Right cardiac atrium (tissue), 5 donors: ENCODE data around the gene NUP62. TPM values are rescaled to one million over a fixed set of nuclear protein-coding genes. Genes with fewer than 3 reads are reported as not detected.
"Not testable (repeated sequence)": the region's sequence is repeated elsewhere in the genome, so short reads cannot be mapped to it uniquely, and the experiment has no call there.

Experiments used
- ATAC-seq, 2 donors: fragments of 200-7000 bp; cut with Tn5 transposase; one replicate each; pipeline versions ENCODE4 v1.8.0 to v1.9.1; 2020; ENCODE audit warnings: moderate library complexity in 2 of 2, mild to moderate bottlenecking in 1 of 2
- DNase-seq, 3 donors: peaks; one replicate each; pipeline ENCODE4 v3.0.0-alpha.2; 2020
- H3K27ac ChIP-seq: one replicate; pipeline ENCODE4 v1.5.1; 2013; ENCODE audit warnings: mild to moderate bottlenecking, low read length, control low read depth, moderate library complexity
- H3K27me3 ChIP-seq: one replicate; pipeline ENCODE4 v1.6.1; 2013; ENCODE audit not compliant: control insufficient read depth, insufficient read depth
- H3K4me1 ChIP-seq: one replicate; pipeline ENCODE4 v1.6.1; 2013; ENCODE audit warnings: low read length; ENCODE audit not compliant: control insufficient read depth, insufficient read depth
- H3K4me3 ChIP-seq: one replicate; pipeline ENCODE4 v1.5.1; 2013; ENCODE audit warnings: low read length, control low read depth
- H3K9me3 ChIP-seq: one replicate; pipeline ENCODE4 v1.6.1; 2013; ENCODE audit warnings: low read length; ENCODE audit not compliant: control insufficient read depth
- WGBS: extraction: QIAGEN DNeasy Blood & Tissue Kit; methylation state at CpG from one replicate; pipeline ENCODE4 v1.1.7; 2013; 5-methylcytosine and 5-hydroxymethylcytosine counted together
- intact Hi-C, 4 donors: fragments of 100-400 bp; cut with DNase I; formaldehyde crosslinking; loops; one replicate each; pipeline versions ENCODE4 v1.11.0 to v1.14.0; 2022 to 2023
- polyA plus RNA-seq: library from polyadenylated mRNA; stranded (reverse); fragments of 200-250 nt; gene quantifications from one replicate; pipeline ENCODE4 v1.2.3, GENCODE V29; 2013
- total RNA-seq, 4 donors: library from RNA; stranded (reverse); fragmentation: NEBNext Ultra II Directional; extraction: Animal tissue kit (Norgen Biotek cat#: 25700); gene quantifications; one replicate each; pipeline ENCODE4 v1.2.1, GENCODE V29; 2021
- donor health status: healthy with polysubstance abuse.
- donor health status: DM: no; HTN: yes; CAD: no.
- donor health status: DM: no; HTN: no; CAD: no.
- donor health status: DM: no; HTN: yes; CAD: no; lungs with severe emphysema.
- donor health status: DM: yes; HTN: yes; CAD: no.

The NUP62 gene
- total and polyA plus RNA-seq, 5 donors: 19.9 to 34.0 (median 29.2) TPM

DNA sequence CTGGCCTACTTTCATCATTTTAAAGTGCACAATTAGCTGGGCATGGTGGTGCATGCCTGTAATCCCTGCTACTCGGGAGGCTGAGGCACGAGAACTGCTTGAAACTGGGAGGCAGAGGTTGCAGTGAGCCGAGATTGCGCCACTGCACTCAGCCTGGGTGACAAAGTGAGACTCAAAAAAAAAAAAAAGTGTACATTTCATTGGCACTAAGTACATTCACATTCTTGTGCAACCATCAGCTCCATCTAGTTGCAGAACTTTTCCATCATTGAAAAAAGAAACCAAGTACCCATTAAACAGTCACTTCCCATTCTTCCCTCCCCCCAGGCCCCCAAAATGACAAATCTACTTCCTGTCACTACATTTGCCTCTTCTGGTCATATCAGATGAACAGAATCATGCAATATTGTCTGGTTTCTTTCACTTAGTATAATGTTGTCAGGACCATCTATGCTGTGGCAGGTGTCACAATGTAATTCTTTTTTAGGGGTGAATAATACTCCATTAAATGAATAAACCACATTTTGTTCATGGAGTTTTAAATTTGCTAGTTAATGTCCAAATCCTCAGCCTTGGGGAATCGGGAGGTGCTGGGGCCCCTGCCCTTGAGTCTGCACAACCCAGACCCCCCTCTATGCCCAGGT, 39.1 kb upstream of the NUP62 start:
- WGBS: 73% methylated on average over 5 of the region's 5 CpGs
- no peak overlapping the region for H3K27ac ChIP-seq
- DNase-seq (peak in 1 of 3 donors; percentile 67), ATAC-seq (no peak)
- H3K9me3 ChIP-seq: no peaks in the 10 kb centered on the region
- no peaks in the 10 kb centered on the region for H3K4me1 ChIP-seq
- no peak overlapping the region for H3K4me3 ChIP-seq
- no peaks in the 10 kb centered on the region for H3K27me3 ChIP-seq
- intact Hi-C loops: no loop called here

DNA sequence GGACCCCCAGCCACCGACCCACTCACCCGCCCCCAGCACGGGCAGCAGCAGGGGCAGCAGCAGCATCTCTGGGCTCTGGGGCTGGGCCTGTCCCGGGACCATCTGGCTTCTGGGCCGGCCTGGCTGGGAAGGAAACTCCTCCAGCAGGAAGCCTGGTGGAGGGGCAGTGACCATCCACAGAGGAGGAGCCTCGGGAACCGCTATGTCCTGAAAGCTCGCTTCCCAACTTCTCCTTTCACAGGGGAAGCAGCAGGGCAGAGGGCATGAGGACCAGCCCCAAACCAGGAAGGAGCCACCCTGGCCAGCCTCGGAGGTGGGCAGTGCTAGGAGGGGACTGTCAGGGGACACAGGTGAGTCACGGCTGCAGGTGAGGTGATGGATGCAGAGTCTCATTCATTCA, 31.7 kb upstream of the NUP62 start, which contains the start of gene SIGLEC11:
SIGLEC11 (minus strand) TSS at position 193 of the 400 bp plus-strand sequence; CDS start at position 102, 91 bp downstream.
- H3K27me3 ChIP-seq, H3K9me3 ChIP-seq, H3K4me1 ChIP-seq, H3K27ac ChIP-seq, H3K4me3 ChIP-seq, intact Hi-C loops, DNase-seq: not testable (repeated sequence)
- 40% methylated on average over 6 of the region's 10 CpGs for WGBS
- ATAC-seq: peak; percentile 47 to 53

DNA sequence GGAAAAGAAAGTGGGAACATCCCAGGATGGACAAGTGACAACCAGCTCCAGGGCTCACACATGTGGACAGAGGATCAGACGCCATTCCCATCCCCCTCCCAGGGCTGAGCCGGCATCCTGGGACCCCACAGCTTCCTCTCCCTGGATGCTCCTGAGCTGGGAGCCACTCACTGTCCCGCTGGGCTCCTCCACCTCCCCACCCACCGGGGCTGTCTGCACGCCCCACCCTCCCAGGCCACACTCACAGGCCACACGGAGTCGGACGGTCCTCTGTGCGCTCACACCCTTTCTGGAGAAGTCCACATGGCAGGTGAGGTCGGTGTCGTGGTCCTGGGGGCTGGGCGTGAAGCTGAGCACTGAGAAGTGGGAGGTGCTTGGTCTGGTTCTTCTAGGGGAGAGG, 30.6 kb upstream of the NUP62 start:
- H3K27ac ChIP-seq, H3K4me1 ChIP-seq, H3K9me3 ChIP-seq, intact Hi-C loops, DNase-seq, H3K4me3 ChIP-seq, H3K27me3 ChIP-seq: not testable (repeated sequence)
- peak in 1 of 2 donors; percentile 53 for ATAC-seq
- no CpG with 5 or more reads among the region's 12 CpGs for WGBS

DNA sequence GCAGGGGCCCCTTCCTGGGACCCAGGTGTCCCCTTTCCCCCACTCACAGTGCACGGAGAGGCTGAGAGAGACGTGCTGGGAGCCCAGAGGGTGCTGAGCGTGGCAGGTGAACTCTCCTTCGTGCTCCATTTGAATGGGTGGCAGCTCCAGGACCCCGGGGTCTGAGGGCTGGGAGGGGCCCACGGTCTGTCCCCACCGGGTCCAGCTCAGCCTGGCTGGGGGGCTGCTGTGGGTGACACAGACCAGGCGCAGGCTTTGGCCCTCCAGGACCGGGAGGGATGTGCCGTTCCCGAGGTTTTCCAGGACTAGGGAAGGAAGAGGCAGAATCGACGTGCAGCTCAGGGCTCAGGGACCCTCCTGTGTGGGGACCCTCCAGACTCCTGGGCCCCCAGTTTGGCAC, 29.3 kb upstream of the NUP62 start:
- H3K27me3 ChIP-seq, H3K4me1 ChIP-seq, intact Hi-C loops, ATAC-seq, H3K27ac ChIP-seq, DNase-seq, H3K4me3 ChIP-seq, H3K9me3 ChIP-seq: not testable (repeated sequence)
- WGBS: 63% methylated on average over 13 of the region's 13 CpGs

DNA sequence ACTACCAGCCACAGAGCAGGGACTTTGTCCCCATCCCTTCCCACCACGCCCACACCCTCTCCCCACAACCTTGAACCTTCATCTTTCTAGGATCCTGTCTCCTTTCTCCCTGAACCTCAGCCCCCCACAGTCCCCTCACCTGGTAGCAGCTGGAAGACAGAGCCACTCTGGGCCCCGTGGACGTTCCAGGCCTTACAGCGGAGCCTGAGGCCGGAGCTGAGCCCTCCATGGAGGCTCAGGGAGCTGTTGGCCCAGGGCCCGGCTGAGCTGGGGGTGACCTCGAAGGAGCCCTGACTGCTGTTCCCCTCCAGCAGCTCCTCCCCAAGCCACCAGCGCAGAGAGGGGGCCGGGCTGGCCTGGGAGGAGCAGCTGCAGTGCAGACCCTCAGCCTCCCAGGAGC, 28.8 kb upstream of the NUP62 start:
- H3K9me3 ChIP-seq, H3K4me1 ChIP-seq, H3K4me3 ChIP-seq, intact Hi-C loops, H3K27ac ChIP-seq, H3K27me3 ChIP-seq, DNase-seq: not testable (repeated sequence)
- ATAC-seq: peak in 1 of 2 donors; percentile 6
- WGBS: 54% methylated on average over 9 of the region's 9 CpGs

DNA sequence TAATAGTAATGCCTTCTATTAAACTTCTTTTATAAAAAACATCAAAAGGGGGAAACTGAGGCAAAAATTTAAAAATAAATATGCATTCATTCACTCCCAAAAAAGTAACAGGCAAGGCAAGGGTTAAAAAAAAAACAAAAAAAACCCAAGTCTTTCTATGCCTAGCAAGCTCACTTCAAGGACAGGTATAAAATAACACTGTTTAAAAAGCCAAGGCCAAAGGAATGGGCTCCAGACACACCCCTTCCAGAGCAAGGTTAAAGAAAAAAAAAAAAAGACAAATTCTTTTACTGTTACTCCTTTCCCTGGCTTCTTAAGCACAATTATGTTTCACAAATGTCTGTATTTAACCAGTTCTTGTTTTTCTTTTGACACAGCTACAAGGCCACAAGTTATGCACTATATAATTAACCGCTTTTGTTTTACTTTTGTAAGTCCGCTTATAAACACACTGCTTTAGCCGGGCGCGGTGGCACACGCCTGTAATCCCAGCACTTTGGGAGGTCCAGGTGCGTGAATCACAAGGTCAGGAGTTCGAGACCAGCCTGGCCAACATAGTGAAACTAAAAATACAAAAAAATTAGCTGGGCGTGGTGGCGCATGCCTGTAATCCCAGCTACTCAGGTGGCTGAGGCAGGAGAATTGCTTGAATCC, 28.1 kb upstream of the NUP62 start:
- DNase-seq (no peak), ATAC-seq (no peak)
- Histone ChIP-seq H3K4me1 (no peaks in the 10 kb centered on the region), H3K9me3 (no peaks in the 10 kb centered on the region), H3K27me3 (no peaks in the 10 kb centered on the region), H3K4me3 (no peak overlapping the region), H3K27ac (no peak overlapping the region)
- 91% methylated on average over 10 of the region's 10 CpGs for WGBS
- intact Hi-C loops: no loop called here

DNA sequence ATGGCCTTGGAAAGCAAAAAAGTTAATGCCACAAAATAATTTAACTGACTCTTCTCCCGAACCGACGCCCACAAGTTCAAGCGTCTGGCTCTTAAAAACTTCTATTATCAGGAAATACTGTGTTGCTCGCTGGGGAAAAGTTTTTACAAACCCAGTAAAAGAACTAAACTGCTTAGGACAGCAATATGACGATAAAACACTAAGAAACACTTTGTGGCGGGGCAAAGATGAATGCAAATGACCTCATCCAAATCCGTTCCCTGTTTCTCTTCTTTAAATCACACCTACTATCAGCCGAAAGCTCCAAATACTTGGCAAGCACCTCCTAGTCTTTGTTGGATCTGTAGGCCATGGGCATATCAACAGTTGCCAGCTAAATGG, 26.8 kb upstream of the NUP62 start:
- intact Hi-C loops: no loop called here
- Histone ChIP-seq H3K4me1 (no peaks in the 10 kb centered on the region), H3K4me3 (no peak overlapping the region), H3K27ac (no peak overlapping the region), H3K9me3 (no peaks in the 10 kb centered on the region), H3K27me3 (no peaks in the 10 kb centered on the region)
- whole genome bisulfite sequencing: 40% methylated on average over 9 of the region's 9 CpGs
- DNase-seq (no peak), ATAC-seq (no peak)

DNA sequence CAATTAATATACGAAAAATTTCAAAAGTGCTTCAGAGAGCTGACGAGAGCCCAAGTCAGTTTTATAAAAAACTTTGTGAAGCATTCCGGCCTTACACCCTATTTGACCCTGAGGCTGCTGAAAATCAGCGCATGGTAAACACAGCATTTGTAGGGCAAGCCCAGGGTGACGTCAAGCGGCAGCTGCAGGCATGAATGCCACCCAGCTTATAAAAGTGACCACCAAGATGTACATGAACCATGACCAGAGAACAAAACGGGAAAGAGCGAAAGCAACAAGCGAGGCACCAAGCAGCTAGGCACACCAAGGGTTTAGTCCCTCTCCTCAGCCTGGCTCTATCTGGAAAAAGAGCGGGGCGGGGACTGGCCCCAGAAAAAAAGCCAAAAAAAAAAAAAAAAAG, 25.6 kb upstream of the NUP62 start:
- H3K4me3 ChIP-seq: no peak overlapping the region
- no peaks in the 10 kb centered on the region for H3K27me3 ChIP-seq
- 69% methylated on average over 11 of the region's 11 CpGs for WGBS
- DNase-seq: no peak
- no peak for ATAC-seq
- no peaks in the 10 kb centered on the region for H3K9me3 ChIP-seq
- intact Hi-C loops: no loop called here
- H3K4me1 ChIP-seq: no peaks in the 10 kb centered on the region
- H3K27ac ChIP-seq: no peak overlapping the region

DNA sequence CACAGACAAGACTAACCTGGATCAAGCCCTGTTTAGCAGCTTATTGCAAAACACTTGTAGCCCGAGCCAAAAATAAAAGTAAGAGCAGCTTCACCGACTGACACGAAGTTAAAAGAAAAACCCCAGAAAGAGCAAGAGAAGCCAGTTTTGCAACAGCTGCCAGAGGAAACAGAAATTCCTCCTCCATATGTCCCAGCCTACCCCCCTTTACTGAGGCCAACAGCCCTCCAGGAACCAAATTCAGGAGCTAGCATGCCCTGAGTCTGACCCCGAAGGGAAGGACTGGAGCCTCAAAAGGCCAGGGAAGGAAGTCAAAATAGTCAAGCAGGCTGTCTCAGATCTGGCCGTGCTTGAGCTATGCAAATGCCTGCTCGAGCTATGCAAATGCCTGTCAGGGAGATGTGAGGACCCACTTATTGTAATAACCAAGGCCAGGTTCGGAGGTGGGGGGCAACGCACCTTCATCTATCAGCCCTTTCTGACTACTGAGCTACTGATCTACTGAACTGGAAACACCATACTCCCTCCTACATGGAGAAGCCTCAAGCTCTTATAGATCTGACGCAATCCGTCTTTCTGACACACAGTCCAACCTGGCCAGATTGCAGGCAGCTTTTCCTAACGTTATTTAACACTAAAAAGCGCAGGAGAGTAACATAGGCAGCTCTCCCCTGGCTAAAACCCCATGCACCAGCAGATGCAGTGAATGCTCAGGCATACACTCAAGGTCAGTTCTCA, 25.0 kb upstream of the NUP62 start:
- intact Hi-C loops: no loop called here
- H3K4me3 ChIP-seq: no peak overlapping the region
- H3K9me3 ChIP-seq: no peaks in the 10 kb centered on the region
- 26% methylated on average over 12 of the region's 12 CpGs for WGBS
- peak in 1 of 3 donors; percentile 52 for DNase-seq
- H3K4me1 ChIP-seq: no peaks in the 10 kb centered on the region
- peak; percentile 29 to 51 for ATAC-seq
- H3K27me3 ChIP-seq: no peaks in the 10 kb centered on the region
- no peak overlapping the region for H3K27ac ChIP-seq

DNA sequence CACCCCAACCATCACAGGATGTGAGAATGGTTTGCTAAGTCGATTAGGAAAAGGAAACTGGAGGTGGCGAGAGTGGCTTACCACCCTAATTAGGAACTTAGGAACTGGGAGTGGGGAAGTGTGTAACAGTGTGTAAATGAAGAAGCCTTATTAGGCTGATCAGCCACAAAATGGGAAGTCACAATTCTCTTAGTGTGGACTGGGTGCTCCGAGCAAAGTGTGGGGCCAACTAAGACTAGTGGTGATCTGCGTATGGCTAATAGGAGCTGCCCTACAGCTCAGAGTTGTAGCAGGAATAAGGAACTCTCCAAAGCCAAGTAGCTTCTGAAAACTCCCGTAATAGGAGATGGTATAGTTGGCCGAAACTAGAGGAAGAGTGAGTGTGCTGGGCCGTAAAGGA, 24.1 kb upstream of the NUP62 start:
- peak in 1 of 2 donors; percentile 17 for ATAC-seq
- Histone ChIP-seq H3K9me3 (no peaks in the 10 kb centered on the region), H3K27ac (no peak overlapping the region), H3K4me1 (no peaks in the 10 kb centered on the region), H3K4me3 (no peak overlapping the region), H3K27me3 (no peaks in the 10 kb centered on the region)
- DNase-seq: no peak
- 54% methylated on average over 7 of the region's 7 CpGs for WGBS
- intact Hi-C loops: no loop called here

DNA sequence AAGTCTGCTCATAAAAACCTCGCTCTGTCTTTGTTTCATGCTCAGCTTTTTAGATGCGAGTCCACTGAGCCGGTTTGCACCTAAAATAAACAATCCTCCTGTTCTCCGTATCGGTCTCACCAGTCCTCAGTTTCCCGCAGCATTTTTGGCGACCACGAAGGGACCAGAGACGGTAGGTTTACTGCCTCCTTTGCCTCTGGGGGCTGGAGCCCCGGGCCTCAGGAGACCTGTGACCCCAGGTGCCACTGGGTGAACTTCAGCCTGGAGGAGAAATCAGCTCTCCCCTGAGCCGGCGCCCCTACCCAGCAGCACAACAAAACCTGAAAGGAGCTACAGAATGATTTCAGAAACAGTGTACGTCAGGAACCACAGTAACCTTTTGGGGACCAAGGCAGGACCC, 23.6 kb upstream of the NUP62 start:
- Histone ChIP-seq H3K27me3 (no peaks in the 10 kb centered on the region), H3K4me3 (no peak overlapping the region), H3K9me3 (no peaks in the 10 kb centered on the region), H3K4me1 (no peaks in the 10 kb centered on the region), H3K27ac (no peak overlapping the region)
- 81% methylated on average over 13 of the region's 13 CpGs for WGBS
- ATAC-seq: no peak
- intact Hi-C loops: no loop called here
- no peak for DNase-seq
